UCSD-AML1 (cell line): ENCODE measurements around the gene LDB2.

ENCODE experiments used
- DNase-seq: peaks from one replicate; lab custom pipeline; 2025; ENCODE audit not compliant: unreplicated experiment; lab: John Stamatoyannopoulos, UW

The LDB2 gene

DNA sequence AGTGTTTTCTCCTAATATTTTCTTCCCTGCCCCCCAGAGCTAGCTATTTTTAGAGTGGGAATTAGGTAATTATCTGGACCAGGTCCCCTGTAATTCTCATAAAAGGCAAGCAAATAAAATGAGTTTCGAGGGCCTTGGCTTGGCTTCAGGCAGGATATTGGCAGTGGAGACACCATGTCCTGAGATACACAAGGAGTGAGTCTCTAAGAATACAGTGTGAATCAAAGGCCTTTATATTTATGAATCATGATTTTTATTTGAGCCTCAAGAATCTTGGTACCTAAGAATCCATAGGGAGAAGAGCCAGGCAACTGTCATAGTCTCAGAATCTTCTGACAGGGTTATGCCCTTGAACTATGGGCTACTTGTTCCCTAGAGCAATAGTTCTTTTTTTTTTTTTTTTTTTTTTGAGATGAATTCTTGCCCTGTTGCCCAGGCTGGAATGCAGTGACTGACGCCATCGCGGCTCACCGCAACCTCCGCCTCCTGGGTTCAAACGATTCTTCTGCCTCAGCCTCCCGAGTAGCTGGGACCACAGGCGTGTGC, 205.4 kb downstream of the LDB2 start:
- DNase-seq, result no peak

DNA sequence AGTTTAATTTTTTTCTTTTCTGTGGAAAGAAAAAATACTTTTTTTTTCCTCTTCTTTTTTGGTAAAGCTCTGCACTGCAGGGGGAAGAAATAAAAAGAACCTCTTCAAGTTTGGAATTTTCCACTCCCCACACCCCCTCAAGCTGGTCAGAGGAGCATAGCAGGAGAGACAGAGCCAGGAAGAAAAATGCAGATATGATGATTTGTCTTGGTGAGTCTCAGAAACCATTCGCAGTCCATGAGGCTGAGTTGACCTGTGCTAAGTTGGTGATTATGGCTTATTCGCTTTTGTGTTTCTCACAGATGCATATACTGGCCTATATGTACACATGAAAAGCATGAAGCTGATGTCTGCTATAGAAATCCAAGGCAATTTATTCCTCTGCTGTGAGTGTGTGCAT, 205.9 kb downstream of the LDB2 start:
- no peak for DNase-seq

DNA sequence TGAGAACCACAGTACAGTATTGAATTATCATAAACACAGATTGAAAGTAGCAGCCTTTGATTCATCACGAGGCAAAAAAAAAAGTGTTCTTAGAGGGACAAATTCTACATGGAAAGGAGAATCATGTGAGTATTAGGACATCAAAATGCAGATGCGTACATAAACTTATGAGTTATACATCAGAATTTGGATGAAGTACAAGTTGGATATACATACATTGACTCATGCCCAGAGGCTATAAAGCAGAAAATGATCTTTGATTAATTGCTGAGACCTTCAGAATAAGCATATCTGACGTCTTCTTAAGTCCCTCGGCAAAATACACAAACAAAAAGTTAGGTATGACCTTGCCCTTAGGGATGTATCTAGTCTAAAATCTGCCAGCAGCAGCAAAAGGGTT, 206.4 kb downstream of the LDB2 start:
- no peak for DNase-seq

DNA sequence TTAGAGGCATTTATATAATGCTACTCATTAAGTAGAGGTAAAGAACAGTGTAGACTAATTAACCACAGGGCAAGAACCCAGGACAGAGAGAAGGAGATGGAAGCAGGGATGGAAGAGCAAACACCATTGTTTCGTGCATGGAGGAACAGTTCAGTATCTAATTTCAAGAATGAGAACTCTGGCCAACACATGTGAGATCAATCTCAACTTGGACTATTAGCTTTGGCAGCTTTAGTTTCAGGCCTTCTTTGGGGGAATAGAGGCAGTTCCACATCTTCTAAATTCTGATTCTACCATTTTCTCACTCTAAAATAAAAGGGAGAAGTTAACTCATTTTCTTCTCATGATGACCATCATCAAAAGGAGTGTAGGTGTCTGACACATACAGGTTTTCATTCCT, 207.0 kb downstream of the LDB2 start:
- no peak for DNase-seq

DNA sequence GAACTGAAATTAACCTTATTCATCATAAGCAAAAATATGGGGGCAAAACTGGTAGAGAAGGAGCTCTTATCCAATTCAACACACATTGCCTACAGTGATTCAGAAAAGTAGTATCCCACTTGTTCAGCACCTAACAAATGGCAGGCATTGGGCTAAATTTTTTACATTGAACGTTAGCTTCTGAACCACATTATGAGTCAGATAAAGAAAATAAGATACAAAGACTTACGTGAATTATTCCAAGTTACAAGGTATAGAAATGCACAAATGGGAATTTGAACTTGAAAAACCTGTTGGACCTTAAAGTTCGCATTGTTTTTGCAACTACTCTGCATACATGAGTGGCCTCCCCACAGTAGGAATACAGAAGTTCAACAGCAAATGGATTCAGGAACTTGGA, 210.6 kb downstream of the LDB2 start:
- no peak for DNase-seq

DNA sequence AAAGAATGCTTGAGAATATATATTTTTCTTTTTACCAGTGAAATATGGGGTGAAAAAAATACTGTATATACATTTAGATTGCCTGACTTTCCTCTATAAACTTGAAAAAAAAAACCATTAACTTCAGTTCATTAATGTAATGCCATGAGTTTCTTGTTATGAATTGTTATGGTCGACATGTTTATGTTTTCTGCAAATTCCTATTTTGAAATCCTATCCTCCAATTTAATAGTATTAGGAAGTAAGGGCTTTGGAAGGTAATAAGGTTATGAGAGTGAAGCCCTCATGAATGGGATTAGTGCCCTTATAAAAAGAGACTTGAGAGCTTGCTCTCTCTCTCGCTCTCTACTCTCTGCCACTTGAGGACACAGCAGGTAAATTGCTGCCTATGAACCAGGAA, 211.4 kb downstream of the LDB2 start:
- no peak for DNase-seq

DNA sequence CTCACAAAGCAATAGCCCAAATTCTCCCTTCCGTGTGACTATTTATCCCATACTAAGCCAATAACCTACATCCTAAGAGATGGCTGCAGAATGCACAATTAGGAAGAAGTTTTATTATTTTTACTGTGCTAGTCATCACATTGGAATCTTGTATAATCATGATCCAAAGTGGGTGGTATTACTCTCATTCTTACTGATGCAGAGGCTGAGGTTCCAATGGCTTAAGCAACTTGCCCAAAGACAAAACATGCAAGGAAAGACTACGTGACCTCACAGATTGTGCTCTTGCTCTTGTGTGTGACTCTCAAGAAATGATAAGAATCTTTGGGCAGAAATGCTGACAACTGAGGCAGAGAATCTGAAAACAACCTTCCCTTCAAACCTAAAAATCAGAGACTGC, 212.2 kb downstream of the LDB2 start:
- no peak for DNase-seq

DNA sequence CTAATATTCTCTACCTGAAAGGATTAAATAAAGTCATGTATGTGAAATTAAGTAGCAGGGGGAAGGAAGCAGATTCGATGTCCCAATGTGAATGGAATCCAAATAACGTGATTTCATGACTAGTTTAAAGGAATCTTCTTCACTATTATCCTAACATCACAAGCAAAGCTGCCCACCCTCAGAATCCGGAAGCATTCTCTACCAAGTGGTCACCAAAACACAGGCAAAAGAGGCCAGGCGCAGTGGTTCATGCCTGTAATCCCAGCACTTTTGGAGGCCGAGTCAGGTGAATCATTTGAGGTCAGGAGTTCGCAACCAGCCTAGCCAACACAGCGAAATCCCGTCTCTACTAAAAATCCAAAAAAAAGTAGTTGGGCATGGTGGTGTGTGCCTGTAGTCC, 212.9 kb downstream of the LDB2 start:
- no peak for DNase-seq

DNA sequence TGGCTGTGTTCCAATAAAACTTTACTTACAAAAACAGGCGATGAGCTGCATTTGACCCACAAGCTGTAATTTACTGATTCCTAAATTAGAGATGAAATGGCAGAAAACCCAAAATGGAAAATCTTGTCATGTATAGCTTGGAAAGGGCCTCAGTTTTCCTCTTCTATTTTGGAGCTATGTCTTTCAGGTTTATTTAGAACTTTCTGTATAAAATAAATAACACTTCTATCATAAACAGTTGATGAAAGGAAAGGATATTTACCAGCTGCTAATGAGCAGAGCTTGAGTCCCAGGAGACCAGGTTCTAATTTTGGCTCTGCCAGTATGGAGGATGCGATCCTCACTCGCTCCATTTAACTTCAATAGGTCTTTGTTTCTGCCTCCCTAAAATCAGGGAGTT, 213.5 kb downstream of the LDB2 start:
- DNase-seq, result no peak

DNA sequence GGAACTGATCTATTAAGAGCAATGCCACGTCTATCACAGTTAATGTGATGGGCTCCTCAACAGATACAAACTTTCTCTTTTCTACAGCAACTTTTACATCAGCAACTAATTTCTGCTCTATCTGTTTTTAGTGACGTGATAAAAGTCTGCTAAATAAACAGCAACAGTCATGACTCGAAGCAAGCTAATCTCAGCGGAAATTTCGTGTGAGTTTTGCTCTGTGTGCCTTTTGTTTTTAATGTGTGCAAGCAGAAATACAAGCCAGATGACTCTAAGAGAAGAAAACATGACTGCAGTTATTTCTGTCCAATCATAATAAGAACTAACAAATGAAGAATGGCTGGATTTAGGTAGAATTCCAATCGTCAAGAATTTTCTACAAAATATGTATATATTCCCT, 214.3 kb downstream of the LDB2 start:
- DNase-seq, result no peak

DNA sequence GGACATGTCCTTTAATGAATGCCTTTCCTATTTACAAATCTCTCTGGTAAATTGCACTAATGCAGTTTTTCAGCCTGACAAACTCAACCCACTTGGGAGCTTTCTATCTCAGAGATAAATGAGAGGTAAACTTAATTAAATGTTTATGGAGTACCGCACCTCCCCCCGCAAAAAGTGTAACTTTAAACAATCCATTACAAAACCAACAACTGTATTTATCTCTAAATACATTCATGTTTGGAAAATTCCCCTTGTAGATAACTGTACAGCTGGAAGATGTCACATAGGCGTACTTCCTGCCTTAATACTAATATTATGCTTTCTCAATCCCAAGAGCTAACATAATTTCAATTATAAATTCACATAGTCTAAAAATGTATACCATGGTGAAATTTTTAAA, 215.5 kb downstream of the LDB2 start:
- DNase-seq, result no peak

DNA sequence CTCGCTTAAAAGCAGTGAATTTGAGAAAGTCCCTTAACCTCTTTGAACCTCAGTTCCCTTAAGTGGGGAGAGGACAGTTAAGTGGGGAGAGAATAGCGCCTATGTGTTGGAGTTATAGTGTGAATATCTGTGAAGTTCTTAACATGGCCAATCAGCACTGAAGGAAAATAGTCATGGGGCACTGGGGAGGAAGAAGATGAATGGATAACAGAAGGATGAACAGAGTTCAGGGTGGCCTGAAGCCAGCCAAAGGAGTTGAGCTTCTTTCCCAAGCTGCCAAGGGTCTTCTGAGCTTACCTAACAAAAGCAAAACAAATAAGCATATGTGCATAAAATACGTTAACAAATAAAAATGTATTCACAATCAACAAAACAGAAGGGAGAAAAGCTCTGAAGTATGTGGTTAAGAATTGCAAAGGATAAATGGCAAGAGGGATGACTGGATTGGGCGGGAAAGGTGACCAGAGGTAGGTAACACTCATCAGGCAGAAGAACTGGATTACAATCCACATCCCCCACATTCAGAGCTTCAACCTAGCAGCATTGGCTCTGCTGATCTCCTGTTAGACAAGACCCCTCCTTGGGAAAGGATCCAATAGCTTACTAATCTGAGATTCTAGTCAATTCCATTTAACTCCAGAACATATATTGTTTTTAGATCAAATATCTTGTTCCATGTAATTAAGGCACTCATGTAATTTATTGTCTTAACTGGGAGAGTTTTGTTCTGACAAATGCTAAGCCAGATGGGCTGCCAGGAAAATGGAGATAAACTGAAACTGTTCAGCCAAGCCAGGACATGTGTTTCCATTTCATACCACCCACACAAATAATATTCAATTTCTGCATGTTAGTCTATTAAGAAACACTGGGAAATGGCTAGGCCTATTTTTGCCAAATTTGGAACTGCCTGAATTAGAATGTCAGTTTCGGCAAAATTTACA, 221.2 kb downstream of the LDB2 start:
- DNase-seq, result no peak

DNA sequence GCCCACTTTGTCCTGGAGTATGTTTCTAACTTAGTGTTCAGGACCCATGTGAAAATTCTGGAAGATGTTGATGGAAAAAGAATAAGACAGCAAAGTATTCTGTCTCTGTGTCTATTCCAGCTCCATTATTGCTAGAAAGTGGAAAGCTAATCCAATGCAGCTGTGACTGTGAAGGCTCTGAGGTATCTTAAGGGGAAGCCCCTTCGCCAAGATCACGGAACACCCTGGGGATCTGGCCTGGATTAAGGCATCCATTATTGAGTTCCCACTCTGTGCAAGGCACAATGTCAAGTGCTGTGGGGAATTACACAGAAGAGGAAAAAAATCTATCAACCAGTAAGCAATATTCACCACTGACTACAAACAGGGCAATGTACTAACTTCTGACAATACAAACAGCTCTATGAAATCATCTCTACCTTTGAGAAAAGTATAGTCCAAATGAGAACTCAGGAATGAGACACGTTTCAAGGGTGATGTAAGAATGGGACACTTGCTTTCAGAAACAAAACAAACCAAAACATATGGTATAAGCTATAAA, 222.1 kb downstream of the LDB2 start:
- no peak for DNase-seq

DNA sequence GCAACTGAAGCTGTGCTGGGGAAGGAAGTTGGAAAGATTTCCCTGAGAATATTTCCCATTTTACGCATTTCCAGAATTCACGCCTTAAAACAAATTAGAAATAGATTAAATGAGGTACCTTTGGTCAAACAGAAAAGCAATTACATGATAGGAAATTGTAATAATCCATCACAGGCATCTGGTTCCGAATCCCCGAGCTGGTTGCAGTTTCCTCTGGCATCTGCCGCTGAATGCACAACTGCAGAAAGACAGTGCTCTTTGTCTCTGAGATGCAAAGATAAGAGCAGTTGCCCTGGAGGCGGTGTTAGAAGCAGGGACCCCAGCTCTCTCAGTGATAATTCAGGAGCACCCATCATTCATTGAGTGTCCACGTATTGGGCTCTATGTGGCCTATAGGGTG, 224.4 kb downstream of the LDB2 start:
- DNase-seq, result no peak

DNA sequence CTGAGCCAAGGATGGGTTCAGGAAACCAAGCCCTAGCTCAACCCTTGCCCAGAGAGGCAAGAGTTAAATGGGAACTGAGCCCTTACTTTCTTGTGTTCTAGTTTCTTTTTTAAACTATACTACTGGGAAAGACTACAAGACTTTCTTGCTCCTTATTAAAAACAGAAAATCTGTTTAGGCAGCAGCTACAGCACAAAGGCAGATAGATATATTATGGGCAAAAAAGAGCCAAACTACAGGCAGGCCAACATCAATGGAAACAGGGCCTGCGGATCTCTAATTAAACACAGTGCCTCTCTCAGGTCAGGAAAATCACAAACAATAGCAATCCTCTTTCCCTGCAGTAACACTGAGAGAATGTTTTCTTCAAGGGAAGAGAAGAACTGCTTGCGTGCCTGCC, 226.0 kb downstream of the LDB2 start:
- DNase-seq, result no peak

DNA sequence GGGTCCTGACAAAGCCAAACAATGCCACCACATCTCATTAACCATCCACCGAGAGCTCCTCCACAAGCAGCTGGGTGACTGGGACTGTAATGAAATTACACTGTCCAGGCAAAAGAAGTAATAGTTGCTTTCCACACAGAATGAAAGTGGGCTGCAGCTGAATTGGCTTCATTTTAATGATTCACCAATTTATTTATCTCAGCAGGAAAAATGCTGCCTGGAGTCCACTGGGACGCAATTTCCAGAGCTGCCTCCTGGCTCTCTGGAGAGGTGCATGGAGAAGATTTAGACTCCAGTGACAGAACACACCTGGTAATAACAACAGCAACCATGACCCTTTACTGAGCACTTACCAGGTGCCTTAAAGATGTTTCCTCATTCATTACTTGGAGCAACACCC, 226.7 kb downstream of the LDB2 start:
- no peak for DNase-seq

DNA sequence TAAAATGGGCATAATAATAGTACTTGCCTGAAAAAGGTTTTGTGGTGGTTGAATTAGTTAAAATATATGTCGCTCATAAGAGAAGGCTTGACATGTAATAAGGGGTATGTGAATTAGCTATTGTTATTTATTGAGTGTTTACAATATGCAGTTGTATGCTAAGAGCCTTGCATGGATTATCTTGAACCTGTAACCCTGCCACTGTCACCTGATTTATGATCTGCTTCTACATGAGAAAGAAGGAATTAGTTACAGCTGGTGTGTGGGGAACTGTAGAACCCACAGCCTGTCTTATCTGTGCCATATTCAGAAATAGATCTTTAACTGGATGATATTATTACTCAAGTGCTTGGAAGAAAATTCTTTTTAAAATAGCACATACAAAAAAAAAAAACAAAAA, 227.7 kb downstream of the LDB2 start:
- no peak for DNase-seq

DNA sequence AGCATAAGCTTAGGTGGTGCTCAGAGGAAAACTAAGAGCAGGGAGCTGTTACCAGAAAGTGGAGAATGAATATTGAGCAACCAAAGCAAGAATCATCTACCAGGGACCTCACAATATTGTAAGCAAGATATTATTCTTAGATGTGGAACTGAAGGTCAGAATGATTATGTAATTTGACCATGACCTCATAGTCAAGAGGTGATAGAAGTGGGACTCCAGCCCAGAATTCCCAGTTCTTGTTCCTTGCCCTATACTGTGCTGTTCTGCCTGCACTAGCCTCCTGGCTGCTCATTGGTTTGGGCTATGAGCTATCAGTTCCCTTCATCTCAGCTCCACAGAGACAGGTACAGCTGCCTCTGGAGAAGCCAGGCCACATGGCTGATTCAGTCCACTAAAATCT, 229.4 kb downstream of the LDB2 start:
- DNase-seq, result no peak

DNA sequence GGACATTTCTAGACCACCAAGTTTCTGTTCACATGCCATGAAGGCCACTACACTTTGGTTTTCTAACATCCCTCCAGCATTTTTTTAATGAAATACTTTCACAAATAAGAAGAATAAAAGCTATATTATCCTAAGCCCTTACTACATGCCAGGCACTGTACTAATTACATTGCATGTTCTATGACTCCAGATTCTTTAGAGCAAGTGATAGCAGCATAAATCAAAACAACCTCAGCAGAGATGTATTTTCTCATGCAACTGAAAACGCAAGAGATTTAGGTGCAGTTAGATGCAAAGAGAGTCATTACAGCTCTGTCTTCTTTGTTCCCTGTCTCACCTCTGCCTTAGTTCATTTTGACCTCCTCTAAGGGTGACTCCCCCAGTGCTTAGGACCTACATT, 230.0 kb downstream of the LDB2 start:
- DNase-seq, result no peak

DNA sequence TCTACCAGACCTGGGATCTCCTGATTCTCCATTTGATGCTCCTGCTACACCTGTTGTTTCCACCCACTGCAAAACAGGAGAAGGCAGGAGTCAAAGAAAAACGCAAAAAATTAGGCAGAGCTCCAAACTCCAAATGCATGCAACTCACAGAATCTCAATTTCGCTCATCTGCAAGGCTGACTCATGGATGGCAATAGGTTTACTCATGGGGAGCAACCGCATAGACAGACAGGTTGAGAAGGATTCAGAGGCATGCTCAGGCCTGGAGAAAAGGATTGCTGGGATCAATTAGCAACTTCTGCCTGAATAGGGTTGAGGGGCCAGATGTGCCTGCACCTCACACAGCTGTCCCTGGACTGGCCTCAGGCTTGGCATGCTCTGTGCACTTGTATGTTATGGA, 231.0 kb downstream of the LDB2 start:
- DNase-seq, result no peak

DNA sequence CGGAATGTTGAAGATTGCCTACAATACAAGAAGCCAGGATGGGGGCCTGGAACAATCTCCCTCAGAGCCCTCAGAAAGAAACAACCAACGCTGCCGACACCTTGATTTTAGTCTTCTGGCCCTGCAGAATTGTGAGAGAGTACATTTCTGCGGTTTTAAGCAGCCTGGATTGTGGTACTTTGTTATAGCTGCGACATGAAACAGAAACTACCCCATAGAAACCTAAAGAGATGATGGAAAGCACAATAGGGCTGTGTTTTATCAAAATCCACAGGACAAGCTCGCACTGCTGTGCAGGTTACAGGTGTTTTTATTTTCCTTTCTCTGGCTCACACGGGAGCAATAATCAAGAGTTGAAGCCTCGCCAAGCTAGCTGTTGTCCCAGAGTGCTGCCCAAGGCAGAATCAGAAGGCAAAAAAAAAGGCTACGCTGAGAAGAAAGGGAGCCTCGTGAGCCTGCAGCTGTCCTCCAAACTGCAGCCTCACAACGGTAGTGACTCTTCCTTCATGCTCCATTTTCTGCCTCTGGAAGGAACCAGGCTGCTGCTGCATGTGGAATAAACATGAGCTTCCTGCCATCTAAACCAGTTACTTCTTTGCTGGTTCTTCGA, 232.4 kb downstream of the LDB2 start:
- DNase-seq, result no peak

DNA sequence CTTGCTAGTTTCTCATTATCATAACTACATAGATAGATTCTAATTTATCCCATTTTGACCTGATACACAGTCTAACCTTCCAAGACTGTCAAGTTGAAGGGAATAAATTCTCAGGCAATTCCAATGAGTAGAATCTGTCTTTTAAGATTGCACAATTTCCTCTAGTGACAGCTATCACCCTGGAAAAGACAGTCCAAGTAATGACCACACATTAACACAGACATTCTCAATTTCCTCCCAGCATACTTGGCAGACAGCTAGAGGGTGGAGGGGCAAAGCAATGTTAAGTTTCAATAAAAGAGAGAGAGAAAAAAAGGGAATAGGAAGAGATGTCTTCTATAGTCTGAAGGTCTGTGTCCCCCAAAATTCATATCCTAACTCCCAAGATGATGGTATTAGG, 234.7 kb downstream of the LDB2 start:
- no peak for DNase-seq
